Subcutaneous abdominal adipose tissue (tissue), 5 donors: ENCODE data around the gene IRF4.
"Not testable (repeated sequence)": the region's sequence is repeated elsewhere in the genome, so short reads cannot be mapped to it uniquely, and the experiment has no call there.

ENCODE experiments used
- H3K27ac ChIP-seq: one replicate; pipeline ENCODE4 v1.7.0; 2013; ENCODE audit warnings: low read depth, mild to moderate bottlenecking, inconsistent platforms, low read length, moderate library complexity
- H3K27me3 ChIP-seq, 5 donors: one replicate each; pipeline ENCODE4 v1.7.0; 2013; ENCODE audit warnings: low read length in 5 of 5, inconsistent platforms in 1 of 5; ENCODE audit not compliant: control insufficient read depth in 5 of 5, insufficient read depth in 4 of 5
- H3K36me3 ChIP-seq, 5 donors: one replicate each; pipeline ENCODE4 v1.7.0; 2013; ENCODE audit warnings: low read length in 5 of 5; ENCODE audit not compliant: control insufficient read depth in 5 of 5, insufficient read depth in 5 of 5
- H3K4me1 ChIP-seq, 5 donors: one replicate each; pipeline ENCODE4 v1.7.0; 2013; ENCODE audit warnings: low read length in 5 of 5, mild to moderate bottlenecking in 3 of 5, moderate library complexity in 1 of 5; ENCODE audit not compliant: control insufficient read depth in 5 of 5, insufficient read depth in 5 of 5
- H3K4me3 ChIP-seq, 5 donors: one replicate each; pipeline ENCODE4 v1.7.0; 2013; ENCODE audit warnings: low read length in 5 of 5, low read depth in 1 of 5
- H3K9ac ChIP-seq, 5 donors: one replicate each; pipeline ENCODE4 v1.7.0; 2013; ENCODE audit warnings: low read length in 5 of 5, mild to moderate bottlenecking in 4 of 5, moderate library complexity in 3 of 5
- H3K9me3 ChIP-seq, 5 donors: one replicate each; pipeline ENCODE4 v1.7.0; 2013; ENCODE audit warnings: low read length in 5 of 5; ENCODE audit not compliant: control insufficient read depth in 5 of 5
- donor health status: healthy.
- donor health status: healthy.
- donor health status: healthy.
- donor health status: healthy.
- donor health status: healthy.

Gene IRF4

DNA sequence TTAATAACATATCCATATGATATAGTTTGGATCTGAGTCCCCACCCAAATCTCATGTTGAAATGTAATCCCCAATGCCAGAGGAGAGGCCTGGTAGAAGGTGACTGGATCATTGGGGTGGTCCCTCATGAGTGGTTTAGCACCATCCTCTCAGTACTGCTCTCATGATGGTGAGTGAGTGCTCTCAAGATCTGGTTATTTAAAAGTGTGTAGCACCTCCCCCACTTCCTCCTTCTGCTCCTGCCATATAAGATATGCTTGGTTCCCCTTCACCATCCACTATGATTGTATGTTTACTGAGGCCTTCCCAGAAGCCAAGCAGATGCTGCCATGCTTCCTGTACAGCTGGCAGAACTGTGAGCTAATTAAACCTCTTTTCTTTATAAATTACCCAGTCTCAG, 22.9 kb downstream of the IRF4 start:
- Histone ChIP-seq H3K36me3 (no peaks in the 10 kb centered on the region), H3K9ac (no peak overlapping the region), H3K4me1 (no peaks in the 10 kb centered on the region), H3K27ac (no peak overlapping the region), H3K4me3 (no peak overlapping the region), H3K27me3 (peaks cover 0 to 2% (median 0%) of the 10 kb centered on the region in 5 donors), H3K9me3 (peaks cover 2 to 12% (median 8%) of the 10 kb centered on the region in 5 donors)

DNA sequence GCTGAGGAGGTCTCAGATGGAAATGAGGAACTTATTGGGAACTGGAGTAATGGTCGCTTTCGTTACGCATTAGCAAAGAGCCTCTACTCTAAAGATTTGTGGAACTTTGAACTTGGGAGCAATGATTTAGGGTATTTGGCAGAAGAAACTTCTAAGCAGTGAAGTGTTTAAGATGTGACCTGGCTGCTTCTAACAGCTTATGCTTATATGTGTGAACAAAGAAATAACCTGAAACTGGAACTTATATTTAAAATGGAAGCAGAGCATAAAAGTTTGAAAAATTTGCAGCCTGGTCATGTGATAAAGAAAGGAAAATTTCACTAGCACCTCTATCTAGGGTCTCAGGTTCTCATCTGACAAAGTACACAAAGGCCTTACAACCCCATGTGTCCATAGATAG, 23.5 kb downstream of the IRF4 start:
- H3K9ac ChIP-seq: no peak overlapping the region
- peaks cover 2 to 12% (median 8%) of the 10 kb centered on the region in 5 donors for H3K9me3 ChIP-seq
- H3K4me3 ChIP-seq: no peak overlapping the region
- H3K4me1 ChIP-seq: no peaks in the 10 kb centered on the region
- no peak overlapping the region for H3K27ac ChIP-seq
- no peaks in the 10 kb centered on the region for H3K36me3 ChIP-seq
- peaks cover 0 to 2% (median 0%) of the 10 kb centered on the region in 5 donors for H3K27me3 ChIP-seq

DNA sequence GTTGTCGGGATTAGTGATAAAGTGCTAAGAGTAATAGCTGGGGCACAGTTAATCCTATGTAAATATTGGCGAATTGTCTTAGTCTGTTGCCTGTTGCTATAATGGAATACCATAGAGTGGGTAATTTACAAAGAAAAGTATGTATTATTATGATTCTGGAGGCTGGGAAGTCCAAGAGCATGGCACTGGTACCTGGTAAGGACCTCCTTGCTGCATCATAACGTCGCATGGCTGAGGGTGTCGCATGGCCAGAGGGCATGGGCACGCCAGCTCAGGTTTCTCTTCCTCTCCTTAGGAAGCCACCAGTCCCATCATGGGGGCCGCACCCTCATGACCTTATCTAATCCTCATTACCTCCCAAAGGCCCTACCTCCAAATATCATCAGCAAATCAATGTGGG, 29.7 kb downstream of the IRF4 start:
- peaks cover 0 to 7% (median 0%) of the 10 kb centered on the region in 5 donors for H3K9me3 ChIP-seq
- H3K4me1 ChIP-seq: no peaks in the 10 kb centered on the region
- H3K4me3 ChIP-seq: no peak overlapping the region
- H3K36me3 ChIP-seq: no peaks in the 10 kb centered on the region
- H3K9ac ChIP-seq: no peak overlapping the region
- H3K27ac ChIP-seq: no peak overlapping the region
- no peaks in the 10 kb centered on the region for H3K27me3 ChIP-seq

DNA sequence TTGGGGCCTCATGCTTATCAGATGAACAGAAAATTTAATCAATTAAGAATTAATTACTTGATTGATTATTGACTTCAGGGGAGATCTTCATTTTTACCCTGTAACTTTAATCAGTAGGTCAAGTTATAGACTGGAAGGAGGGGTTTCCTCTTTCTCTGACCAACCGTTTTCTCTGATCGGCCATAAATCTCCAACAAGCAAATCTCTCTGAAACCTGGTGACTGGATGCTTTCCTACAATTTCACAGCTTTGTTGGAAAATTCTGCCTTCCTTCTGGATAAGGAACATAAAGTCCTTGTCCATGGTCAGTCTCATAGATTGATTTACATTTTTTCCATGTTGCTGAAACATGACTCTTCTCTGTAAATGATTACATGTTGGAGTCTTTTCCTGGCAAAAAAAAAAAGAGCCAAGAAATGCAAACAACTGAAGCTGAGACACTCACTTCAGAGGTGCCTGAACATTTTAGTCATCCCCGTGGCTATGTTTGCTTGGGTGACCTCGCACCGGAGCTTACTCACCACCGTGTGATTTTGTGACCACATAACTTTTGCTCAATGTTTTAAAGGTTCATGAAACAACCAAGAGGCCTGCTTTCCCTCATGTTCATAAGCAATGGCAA, 31.0 kb downstream of the IRF4 start:
- H3K27me3 ChIP-seq: no peaks in the 10 kb centered on the region
- H3K9ac ChIP-seq: no peak overlapping the region
- no peaks in the 10 kb centered on the region for H3K36me3 ChIP-seq
- H3K9me3 ChIP-seq: peaks cover 0 to 7% (median 0%) of the 10 kb centered on the region in 5 donors
- no peak overlapping the region for H3K27ac ChIP-seq
- H3K4me3 ChIP-seq: no peak overlapping the region
- H3K4me1 ChIP-seq: peaks cover 0 to 6% (median under 1%) of the 10 kb centered on the region in 5 donors

DNA sequence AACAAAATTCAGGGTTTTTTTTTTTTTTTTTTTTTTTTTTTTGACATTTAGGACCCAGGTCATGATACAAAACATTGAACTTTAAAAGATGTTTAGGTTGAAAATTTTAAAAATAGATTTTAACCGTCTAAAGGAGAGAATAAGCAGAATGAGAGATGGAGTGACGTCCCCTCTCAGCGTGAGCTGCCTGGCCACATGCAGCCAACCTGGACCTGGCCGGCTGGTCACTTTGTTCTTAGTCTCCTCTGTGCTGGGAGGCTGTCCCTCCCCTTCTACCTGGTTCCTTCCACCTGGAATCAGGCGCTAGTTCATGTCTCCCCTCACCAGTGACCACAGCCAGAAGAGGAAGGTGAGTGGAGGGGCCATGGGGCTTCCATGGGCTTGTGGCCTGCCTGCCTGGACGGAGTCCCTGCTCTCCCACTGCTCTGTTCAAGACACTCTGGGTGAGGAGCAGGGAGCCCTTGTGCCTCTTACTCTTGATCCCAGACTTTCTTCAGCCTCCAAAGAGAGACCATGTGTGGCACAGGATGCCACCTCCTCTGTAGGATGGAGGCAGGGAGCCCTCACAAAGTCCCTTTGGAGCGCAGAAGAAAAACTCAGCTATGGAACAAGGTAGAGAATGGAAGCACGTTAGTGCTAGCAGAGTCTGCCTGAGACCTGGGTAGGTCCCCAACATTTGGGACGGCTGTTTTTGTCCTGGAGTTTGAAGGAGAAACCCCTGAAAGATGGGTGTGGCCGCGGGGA, 31.7 kb downstream of the IRF4 start:
- no peak overlapping the region for H3K9ac ChIP-seq

DNA sequence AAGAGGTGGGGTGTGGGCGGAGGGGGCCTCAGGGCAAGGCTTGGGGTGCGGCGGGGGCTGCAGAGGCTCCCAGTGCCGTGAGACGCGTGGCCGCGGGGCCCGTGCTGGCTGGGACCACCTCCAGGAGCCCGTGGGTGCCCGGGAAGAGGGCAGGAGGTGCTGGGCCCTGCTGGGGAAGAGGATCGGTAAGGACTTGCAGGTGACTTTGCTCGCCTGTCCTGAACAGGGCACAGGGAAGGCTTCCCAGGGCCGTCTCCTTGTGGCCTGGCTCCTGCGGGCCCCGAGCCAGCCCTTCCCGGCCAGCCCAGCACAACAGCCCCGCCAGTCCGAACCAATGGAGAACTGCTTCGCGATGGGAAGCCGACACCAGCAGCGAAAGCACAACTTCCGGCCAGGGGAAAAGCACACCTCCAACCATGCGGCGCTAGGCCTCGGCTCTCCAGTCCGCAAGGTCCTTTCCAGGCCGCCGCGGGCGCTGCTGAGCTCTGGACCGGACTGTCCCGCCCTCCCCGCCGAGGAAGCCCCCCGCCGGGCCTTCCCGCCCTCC, 32.3 kb downstream of the IRF4 start:
- Histone ChIP-seq H3K27ac (no peak overlapping the region), H3K27me3 (no peaks in the 10 kb centered on the region), H3K4me1 (peaks cover 0 to 16% (median 8%) of the 10 kb centered on the region in 5 donors), H3K9ac (no peak overlapping the region), H3K36me3 (no peaks in the 10 kb centered on the region), H3K9me3 (peaks cover 0 to 7% (median 0%) of the 10 kb centered on the region in 5 donors), H3K4me3 (no peak overlapping the region)

More for the DNA sequence above, 31.7 kb downstream of the IRF4 start:
- Histone ChIP-seq H3K27ac (no peak overlapping the region), H3K4me3 (no peak overlapping the region), H3K27me3 (no peaks in the 10 kb centered on the region), H3K9me3 (peaks cover 0 to 7% (median 0%) of the 10 kb centered on the region in 5 donors), H3K4me1 (peaks cover 0 to 12% (median 7%) of the 10 kb centered on the region in 5 donors), H3K36me3 (no peaks in the 10 kb centered on the region)

DNA sequence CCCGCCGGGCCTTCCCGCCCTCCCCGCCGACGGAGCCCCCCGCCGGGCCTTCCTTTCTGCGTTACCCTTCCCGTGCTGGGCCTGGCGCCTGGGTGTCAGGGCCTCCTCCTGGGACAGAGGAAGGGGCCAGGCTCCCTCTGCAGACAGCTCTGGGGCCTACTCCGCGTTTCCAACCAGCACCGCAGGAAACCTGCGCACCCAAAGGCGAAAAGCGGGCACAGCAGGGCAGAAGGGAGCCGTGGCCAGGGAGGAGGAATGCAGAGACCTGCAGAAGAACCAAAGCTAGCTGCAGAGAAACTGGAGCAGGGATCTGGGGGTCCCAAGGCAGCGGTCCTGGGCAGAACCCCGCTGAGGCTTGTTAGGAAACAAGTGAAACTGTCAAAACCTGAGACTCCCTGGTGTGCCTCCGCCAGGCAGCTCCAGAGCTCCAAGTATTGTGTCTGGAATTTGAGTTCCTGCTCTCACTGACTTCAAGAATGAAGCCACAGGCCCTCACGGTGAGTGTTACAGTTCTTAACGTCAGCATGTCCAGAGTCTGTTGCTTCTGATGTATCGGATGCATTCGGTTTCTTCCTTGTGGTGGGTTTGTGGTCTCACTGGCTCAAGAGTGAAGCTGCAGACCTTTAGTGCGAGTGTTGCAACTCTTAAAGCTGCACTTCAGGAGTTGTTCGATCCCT, 33.3 kb downstream of the IRF4 start:
- Histone ChIP-seq H3K9ac (no peak overlapping the region), H3K36me3 (no peaks in the 10 kb centered on the region), H3K4me3 (no peak overlapping the region), H3K9me3 (peaks cover 0 to 7% (median 0%) of the 10 kb centered on the region in 5 donors), H3K27ac (no peak overlapping the region), H3K4me1 (peaks cover 0 to 16% (median 8%) of the 10 kb centered on the region in 5 donors), H3K27me3 (no peaks in the 10 kb centered on the region)

DNA sequence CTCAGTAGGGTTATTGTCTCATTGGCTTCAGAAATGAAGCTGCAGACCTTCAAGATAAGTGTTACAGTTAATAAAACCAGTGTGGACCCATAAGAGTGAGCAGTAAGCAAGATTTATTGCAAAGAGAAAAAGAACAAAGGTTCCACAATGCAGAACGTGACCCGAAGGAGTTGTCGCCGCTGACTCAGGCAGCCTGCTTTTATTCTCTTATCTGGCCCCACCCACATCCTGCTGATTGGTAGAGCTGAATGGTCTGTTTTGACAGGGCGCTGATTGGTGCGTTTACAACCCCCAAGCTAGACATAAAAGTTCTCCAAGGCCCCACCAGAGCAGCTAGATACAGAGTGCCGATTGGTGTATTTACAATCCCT, 33.9 kb downstream of the IRF4 start:
- not testable (repeated sequence) for H3K36me3 ChIP-seq, H3K27ac ChIP-seq, H3K9me3 ChIP-seq, H3K27me3 ChIP-seq, H3K4me3 ChIP-seq, H3K9ac ChIP-seq
- peaks cover 0 to 16% (median 8%) of the 10 kb centered on the region in 5 donors for H3K4me1 ChIP-seq

DNA sequence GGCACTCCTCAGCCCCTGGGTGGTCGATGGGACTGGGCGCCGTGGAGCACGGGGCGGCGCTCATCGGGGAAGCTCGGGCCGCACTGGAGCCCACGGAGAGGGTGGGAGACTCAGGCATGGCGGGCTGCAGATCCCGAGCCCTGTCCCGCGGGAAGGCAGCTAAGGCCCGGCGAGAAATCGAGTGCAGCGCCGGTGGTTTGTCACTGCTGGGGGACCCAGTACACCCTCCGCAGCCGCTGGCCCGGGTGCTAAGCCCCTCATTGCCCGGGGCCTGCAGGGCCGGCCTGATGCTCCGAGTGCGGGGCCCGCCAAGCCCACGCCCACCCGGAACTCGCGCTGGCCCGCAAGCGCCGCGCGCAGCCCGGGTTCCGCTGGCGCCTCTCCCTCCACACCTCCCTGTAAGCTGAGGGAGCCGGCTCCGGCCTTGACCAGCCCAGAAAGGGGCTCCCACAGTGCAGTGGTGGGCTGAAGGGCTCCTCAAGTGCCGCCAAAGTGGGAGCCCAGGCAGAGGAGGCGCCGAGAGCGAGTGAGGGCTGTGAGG, 34.7 kb downstream of the IRF4 start:
- H3K9me3 ChIP-seq, H3K4me3 ChIP-seq, H3K36me3 ChIP-seq, H3K9ac ChIP-seq, H3K27ac ChIP-seq, H3K27me3 ChIP-seq: not testable (repeated sequence)
- peaks cover 0 to 16% (median 8%) of the 10 kb centered on the region in 5 donors for H3K4me1 ChIP-seq
